ENCODE measurements around the gene ATF3. TPM values are rescaled to one million over a fixed set of nuclear protein-coding genes. Genes with fewer than 3 reads are reported as not detected.

ATF3 gene
- total RNA-seq, 4 donors from 2014 or later: 8.2 to 71.6 (median 17.2) TPM

GRCh38 chr1:212601524-212601923 lies 7.0 kb upstream of the ATF3 start:
- no peak overlapping the region for H3K4me3 ChIP-seq (ENCODE audit: low read depth, poor library complexity, severe bottlenecking)
- 78 to 84% methylated on average over 2 of the region's 2 CpGs for WGBS, 2 donors
- TF ChIP-seq, protein P1, sequence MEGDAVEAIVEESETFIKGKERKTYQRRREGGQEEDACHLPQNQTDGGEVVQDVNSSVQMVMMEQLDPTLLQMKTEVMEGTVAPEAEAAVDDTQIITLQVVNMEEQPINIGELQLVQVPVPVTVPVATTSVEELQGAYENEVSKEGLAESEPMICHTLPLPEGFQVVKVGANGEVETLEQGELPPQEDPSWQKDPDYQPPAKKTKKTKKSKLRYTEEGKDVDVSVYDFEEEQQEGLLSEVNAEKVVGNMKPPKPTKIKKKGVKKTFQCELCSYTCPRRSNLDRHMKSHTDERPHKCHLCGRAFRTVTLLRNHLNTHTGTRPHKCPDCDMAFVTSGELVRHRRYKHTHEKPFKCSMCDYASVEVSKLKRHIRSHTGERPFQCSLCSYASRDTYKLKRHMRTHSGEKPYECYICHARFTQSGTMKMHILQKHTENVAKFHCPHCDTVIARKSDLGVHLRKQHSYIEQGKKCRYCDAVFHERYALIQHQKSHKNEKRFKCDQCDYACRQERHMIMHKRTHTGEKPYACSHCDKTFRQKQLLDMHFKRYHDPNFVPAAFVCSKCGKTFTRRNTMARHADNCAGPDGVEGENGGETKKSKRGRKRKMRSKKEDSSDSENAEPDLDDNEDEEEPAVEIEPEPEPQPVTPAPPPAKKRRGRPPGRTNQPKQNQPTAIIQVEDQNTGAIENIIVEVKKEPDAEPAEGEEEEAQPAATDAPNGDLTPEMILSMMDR (IDR thresholded peaks at IDR 0.05): no peak
- TF ChIP-seq POLR2A (IDR thresholded peaks at IDR 0.05): no peak
- no peak for DNase-seq (ENCODE audit: low spot score in 2 of 2)
- intact Hi-C loops (cut with DNase I; ENCODE audit: low total_unique reads): no loop called here

GRCh38 chr1:212605441-212606394 lies 2.8 kb upstream of the ATF3 start:
- no peak for DNase-seq (ENCODE audit: low spot score in 2 of 2)
- H3K4me3 ChIP-seq (ENCODE audit: low read depth, poor library complexity, severe bottlenecking): no peak overlapping the region
- TF ChIP-seq, protein P1 (IDR thresholded peaks at IDR 0.05): no peak
- TF ChIP-seq POLR2A (IDR thresholded peaks at IDR 0.05): no peak
- WGBS, 2 donors: 5 to 6% methylated on average over 9 of the region's 9 CpGs
- intact Hi-C loops (cut with DNase I; ENCODE audit: low total_unique reads): loop anchor here (5.0 kb wide), 1 partner anchor 43 kb away; no protein-coding TSS in a partner anchor

DNA sequence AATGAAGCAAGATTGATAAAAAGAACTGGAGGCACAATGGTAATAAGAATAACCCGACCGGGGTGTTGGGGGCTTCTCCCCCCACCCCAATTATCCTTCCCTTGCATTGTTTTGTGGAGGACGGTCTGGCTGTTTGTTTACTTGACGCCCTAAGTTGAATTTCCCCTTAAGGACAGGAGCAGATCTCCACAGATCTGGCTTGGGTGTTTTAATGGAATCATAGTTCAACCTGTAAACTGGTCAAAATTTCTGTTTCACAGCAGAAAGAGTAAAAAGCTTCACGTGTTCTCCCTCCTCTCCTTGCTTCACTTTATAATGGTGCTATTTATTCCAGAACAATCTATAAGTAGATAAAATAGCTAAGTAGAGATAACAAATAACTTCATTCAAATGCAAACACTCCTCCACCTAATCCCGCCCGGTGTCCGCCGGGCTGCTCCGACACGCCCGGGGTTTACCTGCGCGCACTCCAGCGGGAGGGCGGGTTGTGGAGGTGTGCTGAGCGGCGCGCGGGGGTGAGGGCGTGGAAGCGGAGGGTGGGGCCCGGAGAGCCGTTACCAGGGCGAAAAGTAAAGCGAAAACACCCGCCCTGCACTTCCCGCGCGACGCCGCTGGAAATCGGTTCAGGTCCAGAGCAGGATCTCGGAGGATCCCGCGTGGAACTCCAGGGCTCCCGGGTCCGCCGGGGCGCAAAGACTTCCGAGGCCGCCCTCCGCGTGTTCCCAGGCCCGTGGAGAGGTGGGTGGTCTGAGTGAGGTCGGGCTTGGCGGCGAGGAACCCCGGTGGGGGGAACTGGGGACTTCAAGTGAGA lies 2.0 kb upstream of the ATF3 start:
- peak in 1 of 2 donors; percentile 46 for TF ChIP-seq POLR2A (IDR thresholded peaks at IDR 0.05)
- TF ChIP-seq, protein P1 (IDR thresholded peaks at IDR 0.05): no peak
- WGBS, 2 donors: 1 to 2% methylated on average over 24 to 49 of the region's 49 CpGs
- intact Hi-C loops (cut with DNase I; ENCODE audit: low total_unique reads): loop anchor here (5.0 kb wide), 1 partner anchor 44 kb away; no protein-coding TSS in a partner anchor
- peak overlapping the region; percentile 45 for H3K4me3 ChIP-seq (ENCODE audit: low read depth, poor library complexity, severe bottlenecking)
- DNase-seq (ENCODE audit: low spot score in 2 of 2): peak; percentile 76 to 95

GRCh38 chr1:212607206-212607912 lies 1.2 kb upstream of the ATF3 start:
- intact Hi-C loops (cut with DNase I; ENCODE audit: low total_unique reads): loop anchor here (5.0 kb wide), 1 partner anchor 45 kb away; no protein-coding TSS in a partner anchor
- DNase-seq (ENCODE audit: low spot score in 2 of 2): peak in 1 of 2 donors; percentile 91
- peak overlapping the region; percentile 45 for H3K4me3 ChIP-seq (ENCODE audit: low read depth, poor library complexity, severe bottlenecking)
- TF ChIP-seq, protein P1 (IDR thresholded peaks at IDR 0.05): no peak
- TF ChIP-seq POLR2A (IDR thresholded peaks at IDR 0.05): no peak
- WGBS, 2 donors: 0% methylated on average over 31 to 34 of the region's 34 CpGs

- DNase-seq (ENCODE audit: low spot score in 2 of 2): no peak
- TF ChIP-seq, protein P1 (IDR thresholded peaks at IDR 0.05): no peak
- no peak for TF ChIP-seq POLR2A (IDR thresholded peaks at IDR 0.05)
- WGBS, 2 donors: 0 to 1% methylated on average over 27 to 37 of the region's 39 CpGs
- peak overlapping the region; percentile 45 for H3K4me3 ChIP-seq (ENCODE audit: low read depth, poor library complexity, severe bottlenecking)
- intact Hi-C loops (cut with DNase I; ENCODE audit: low total_unique reads): loop anchor here (5.0 kb wide), 1 partner anchor 46 kb away; no protein-coding TSS in a partner anchor
Observed at GRCh38 chr1:212607913-212608391, 609 bp upstream of the ATF3 start.

Measured in lower leg skin (tissue), 4 donors.